Skeletal muscle tissue (tissue), 4 donors: Measurements from ENCODE around the gene CIAO3. TPM values are rescaled to one million over a fixed set of nuclear protein-coding genes. Genes with fewer than 3 reads are reported as not detected.

Source experiments
- H3K27ac ChIP-seq: one replicate; pipeline ENCODE4 v1.7.0; 2013; ENCODE audit warnings: mild to moderate bottlenecking, low read depth, low read length, inconsistent platforms
- H3K27me3 ChIP-seq, 3 donors: one replicate each; pipeline ENCODE4 v1.7.0; 2013; ENCODE audit warnings: low read length in 3 of 3; ENCODE audit not compliant: control insufficient read depth in 3 of 3, insufficient read depth in 3 of 3
- H3K36me3 ChIP-seq, 3 donors: one replicate each; pipeline ENCODE4 v1.7.0; 2013; ENCODE audit warnings: low read length in 3 of 3; ENCODE audit not compliant: control insufficient read depth in 3 of 3, insufficient read depth in 3 of 3
- H3K4me1 ChIP-seq, 3 donors: one replicate each; pipeline ENCODE4 v1.7.0; 2013; ENCODE audit warnings: low read length in 3 of 3, mild to moderate bottlenecking in 3 of 3; ENCODE audit not compliant: control insufficient read depth in 3 of 3, insufficient read depth in 3 of 3
- H3K4me3 ChIP-seq, 3 donors: one replicate each; pipeline ENCODE4 v1.7.0; 2013; ENCODE audit warnings: low read length in 3 of 3
- H3K9ac ChIP-seq, 3 donors: one replicate each; pipeline ENCODE4 v1.7.0; 2013; ENCODE audit warnings: low read length in 3 of 3, mild to moderate bottlenecking in 3 of 3, moderate library complexity in 2 of 3, low read depth in 1 of 3
- H3K9me3 ChIP-seq, 3 donors: one replicate each; pipeline ENCODE4 v1.7.0; 2013; ENCODE audit warnings: low read length in 3 of 3; ENCODE audit not compliant: control insufficient read depth in 3 of 3
- total RNA-seq: library from RNA; depleted of rRNA; stranded (reverse); fragments of >200 nt; gene quantifications from one replicate; pipeline ENCODE4 v1.2.3, GENCODE V29; 2014
- donor health status: Osteomylitis.

CIAO3 gene
- total RNA-seq, 1 donor from 2014 or later = 43.3 TPM

DNA sequence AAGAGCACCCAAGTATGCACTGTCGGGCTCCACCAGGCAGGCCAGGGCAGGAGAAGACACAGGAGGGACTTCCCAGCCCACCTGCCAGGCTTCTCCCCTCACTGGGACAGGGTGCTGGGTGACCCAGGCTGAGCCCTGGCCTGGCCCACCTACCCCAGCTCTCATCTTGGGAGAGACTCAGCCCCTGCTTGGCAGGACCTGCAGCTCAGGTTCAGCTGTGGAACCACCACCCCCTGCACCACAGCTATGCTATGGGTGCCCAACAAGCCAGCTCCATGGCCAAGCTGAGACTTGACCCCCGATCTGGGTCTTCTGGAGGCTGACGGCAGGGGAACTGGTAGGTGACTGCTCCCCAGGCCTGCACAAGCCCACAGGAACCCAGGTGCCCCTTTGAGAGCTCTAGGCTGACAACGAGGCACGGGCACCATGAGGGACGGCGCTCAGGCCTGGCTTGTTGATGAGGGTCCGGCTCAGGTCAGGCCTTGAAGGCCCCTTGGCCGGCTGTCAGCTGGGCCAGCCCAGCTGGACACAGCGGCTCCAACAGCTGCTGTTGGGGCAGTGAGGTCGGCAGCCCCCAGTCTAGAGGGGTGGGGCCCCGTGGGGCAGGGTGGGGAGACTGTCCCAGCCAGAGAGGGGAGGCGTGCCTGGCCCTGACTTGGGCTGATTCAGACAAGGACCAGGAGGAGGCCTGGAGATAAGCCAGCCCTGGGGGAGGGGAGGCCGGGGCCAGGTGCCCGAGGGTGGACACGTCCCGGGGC lies 42.8 kb upstream of the CIAO3 start:
- H3K36me3 ChIP-seq = peaks cover 5 to 6% (median 6%) of the 10 kb centered on the region in 3 donors
- no peaks in the 10 kb centered on the region for H3K9me3 ChIP-seq
- H3K27me3 ChIP-seq = peaks cover 49 to 58% (median 53%) of the 10 kb centered on the region in 3 donors
- no peak overlapping the region for H3K4me3 ChIP-seq
- no peak overlapping the region for H3K27ac ChIP-seq
- H3K9ac ChIP-seq = no peak overlapping the region
- peaks cover 8 to 14% (median 11%) of the 10 kb centered on the region in 3 donors for H3K4me1 ChIP-seq

DNA sequence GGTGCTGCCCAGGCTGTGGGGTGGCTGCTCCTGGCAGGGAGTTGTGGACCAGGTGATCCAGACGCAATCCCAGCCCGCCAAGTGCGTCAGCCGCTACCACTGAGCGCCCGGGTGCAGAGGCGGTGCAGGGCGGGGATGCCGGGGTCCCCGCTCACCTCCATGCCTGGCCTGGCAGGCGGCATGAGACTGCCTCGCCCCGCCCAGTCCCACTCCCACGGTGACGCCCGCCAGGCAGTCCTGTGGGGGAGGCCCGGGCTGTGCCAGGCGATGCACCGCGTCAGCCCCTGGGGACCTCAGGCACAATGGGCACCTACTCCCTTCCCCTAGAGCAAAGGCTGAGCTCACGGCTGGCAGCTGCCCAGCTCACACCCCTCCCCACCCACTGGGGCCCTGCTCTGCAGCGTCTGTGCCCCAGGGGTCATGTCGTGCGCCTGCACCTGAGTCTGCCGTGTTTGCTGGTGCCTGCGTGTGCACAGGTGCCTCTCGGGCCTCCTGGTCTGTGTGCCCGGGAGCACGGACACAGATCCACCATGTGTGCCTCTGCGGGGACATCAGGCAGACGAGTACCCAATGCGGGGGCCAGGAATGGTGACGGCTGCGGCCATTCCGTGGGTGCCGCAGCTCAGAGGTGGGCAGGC lies 42.1 kb upstream of the CIAO3 start:
- Histone ChIP-seq H3K27ac (no peak overlapping the region), H3K4me3 (no peak overlapping the region), H3K9me3 (no peaks in the 10 kb centered on the region), H3K9ac (no peak overlapping the region), H3K4me1 (peaks cover 8 to 13% (median 11%) of the 10 kb centered on the region in 3 donors), H3K36me3 (peaks cover 5 to 6% (median 6%) of the 10 kb centered on the region in 3 donors), H3K27me3 (peaks cover 55 to 65% (median 59%) of the 10 kb centered on the region in 3 donors)

DNA sequence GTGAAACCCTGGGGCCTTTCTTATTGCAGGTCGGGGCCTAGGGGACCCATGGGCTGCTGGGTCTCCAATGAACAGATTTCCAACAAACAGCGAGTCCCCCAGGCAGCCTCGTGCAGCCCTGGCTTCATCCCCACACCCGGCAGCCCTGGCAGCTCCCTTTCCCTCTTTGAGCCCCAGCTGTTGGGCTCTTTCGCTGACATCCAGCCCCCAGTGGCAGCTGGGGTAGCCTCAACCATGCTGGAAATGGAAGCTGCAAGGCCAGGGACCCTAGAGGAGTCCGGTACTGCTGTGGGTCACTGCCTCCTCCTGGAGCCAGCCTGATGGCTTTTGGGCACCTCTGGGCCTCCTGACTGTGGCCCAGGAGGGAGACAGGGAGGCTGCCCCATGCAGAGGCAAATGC lies 41.5 kb upstream of the CIAO3 start:
- no peak overlapping the region for H3K27ac ChIP-seq
- peaks cover 5 to 6% (median 6%) of the 10 kb centered on the region in 3 donors for H3K36me3 ChIP-seq
- no peak overlapping the region for H3K4me3 ChIP-seq
- no peak overlapping the region for H3K9ac ChIP-seq
- peaks cover 2 to 6% (median 6%) of the 10 kb centered on the region in 3 donors for H3K4me1 ChIP-seq
- H3K27me3 ChIP-seq = peaks cover 58 to 66% (median 59%) of the 10 kb centered on the region in 3 donors
- H3K9me3 ChIP-seq = no peaks in the 10 kb centered on the region

DNA sequence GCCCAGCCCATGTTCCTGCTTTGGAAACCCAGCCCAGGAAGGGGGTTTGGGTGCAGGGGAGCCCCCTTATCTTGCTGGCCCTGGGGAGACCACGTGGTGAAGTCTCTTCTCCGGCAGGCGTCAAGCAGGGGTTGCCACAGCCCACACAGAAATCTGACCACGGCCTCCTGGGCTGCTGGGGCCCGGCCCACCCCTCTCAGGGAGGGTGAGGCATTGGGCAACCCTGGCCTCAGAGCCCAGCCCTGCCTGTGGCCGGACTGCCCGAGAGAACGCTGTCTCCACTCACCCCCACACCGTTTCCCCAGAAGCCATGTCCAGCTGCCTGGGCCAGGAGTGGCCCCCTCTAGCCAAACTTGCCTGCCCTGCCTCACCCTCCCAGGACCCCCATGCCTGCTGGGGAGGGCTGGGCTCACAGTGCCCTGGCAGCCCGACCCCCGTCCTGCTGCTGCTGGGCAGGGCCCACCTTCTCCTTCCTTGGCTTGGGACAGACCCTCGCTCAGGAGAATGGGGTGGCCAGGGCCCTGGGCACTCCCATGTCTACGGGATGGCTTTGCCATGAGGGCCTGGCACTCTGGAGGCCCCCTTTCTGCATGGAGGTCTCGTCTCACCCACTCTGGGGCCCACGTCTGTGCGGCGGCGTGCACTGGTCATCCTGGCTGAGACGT lies 40.7 kb upstream of the CIAO3 start:
- no peak overlapping the region for H3K9ac ChIP-seq
- H3K27me3 ChIP-seq = peaks cover 58 to 66% (median 59%) of the 10 kb centered on the region in 3 donors
- H3K27ac ChIP-seq = no peak overlapping the region
- peaks cover 1 to 4% (median 4%) of the 10 kb centered on the region in 3 donors for H3K36me3 ChIP-seq
- H3K9me3 ChIP-seq = no peaks in the 10 kb centered on the region
- H3K4me1 ChIP-seq = peaks cover 0 to 2% (median 2%) of the 10 kb centered on the region in 3 donors
- no peak overlapping the region for H3K4me3 ChIP-seq

DNA sequence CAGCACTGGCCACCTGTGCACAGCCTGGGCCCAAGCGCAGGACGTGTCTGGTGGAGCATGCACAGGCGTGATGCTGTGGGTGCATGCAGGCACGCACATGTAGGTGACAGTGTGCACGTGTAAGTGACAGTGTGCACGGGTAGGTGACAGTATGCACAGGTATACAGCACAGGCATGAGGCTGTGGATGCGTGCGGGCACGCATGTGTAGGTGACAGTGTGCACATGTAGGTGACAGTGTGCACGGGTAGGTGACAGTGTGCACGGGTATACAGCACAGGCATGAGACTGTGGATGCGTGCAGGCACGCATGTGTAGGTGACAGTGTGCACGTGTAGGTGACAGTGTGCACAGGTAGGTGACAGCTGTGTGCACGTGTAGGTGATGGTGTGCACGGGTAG lies 39.5 kb upstream of the CIAO3 start:
- peaks cover 0 to 2% (median 2%) of the 10 kb centered on the region in 3 donors for H3K4me1 ChIP-seq
- H3K27me3 ChIP-seq = peaks cover 59 to 66% (median 62%) of the 10 kb centered on the region in 3 donors
- H3K9me3 ChIP-seq = no peaks in the 10 kb centered on the region
- no peak overlapping the region for H3K9ac ChIP-seq
- H3K36me3 ChIP-seq = no peaks in the 10 kb centered on the region
- no peak overlapping the region for H3K27ac ChIP-seq
- H3K4me3 ChIP-seq = no peak overlapping the region

DNA sequence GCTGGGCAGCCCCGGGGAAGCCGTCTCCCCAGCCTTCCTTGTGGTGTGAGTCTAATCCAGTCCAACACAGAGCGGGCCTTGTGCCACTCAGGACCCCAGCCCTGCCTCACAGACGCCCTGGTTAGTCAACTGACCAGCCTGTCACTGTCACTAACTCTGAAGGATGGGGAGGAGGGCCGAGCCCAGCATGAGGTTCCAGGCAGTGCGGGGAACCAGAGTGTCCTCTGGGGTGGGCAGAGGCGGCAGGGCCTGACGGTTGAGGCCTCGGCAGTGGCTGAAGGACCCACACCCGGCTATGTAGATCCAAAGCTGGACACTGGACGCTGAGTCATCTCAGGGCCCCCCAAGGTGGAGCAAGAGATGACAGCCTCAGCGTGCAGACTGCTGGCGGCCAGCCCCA lies 38.8 kb upstream of the CIAO3 start:
- Histone ChIP-seq H3K9me3 (no peaks in the 10 kb centered on the region), H3K4me3 (no peak overlapping the region), H3K36me3 (no peaks in the 10 kb centered on the region), H3K4me1 (peaks cover 0 to 2% (median 2%) of the 10 kb centered on the region in 3 donors), H3K9ac (no peak overlapping the region), H3K27me3 (peaks cover 59 to 66% (median 62%) of the 10 kb centered on the region in 3 donors), H3K27ac (no peak overlapping the region)

DNA sequence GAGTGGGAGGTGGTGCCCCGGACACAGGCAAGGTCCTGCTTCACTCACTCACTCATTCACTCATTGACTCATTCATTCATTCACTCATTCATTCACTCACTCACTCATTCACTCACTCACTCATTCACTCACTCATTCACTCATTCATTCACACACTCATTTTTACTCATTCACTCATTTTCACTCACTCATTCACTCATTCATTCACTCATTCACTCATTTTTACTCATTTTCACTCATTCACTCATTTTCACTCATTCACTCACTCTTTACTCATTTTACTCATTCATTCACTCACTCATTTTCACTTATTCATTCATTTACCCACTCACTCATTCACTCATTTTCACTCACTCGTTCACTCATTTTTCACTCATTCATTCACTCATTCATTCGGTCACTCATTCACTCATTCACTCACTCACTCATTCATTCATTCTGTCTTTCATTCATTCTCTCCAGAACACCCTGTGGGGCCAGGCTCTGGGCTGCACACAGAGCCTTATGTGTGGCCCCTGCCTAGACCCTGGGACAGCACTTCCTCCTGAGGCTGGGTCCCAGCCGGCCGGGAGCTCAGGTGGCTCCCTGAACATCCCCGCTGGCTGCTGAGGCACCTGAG lies 38.2 kb upstream of the CIAO3 start:
- H3K36me3 ChIP-seq = no peaks in the 10 kb centered on the region
- H3K4me3 ChIP-seq = no peak overlapping the region
- no peaks in the 10 kb centered on the region for H3K9me3 ChIP-seq
- H3K9ac ChIP-seq = no peak overlapping the region
- peaks cover 0 to 2% (median 2%) of the 10 kb centered on the region in 3 donors for H3K4me1 ChIP-seq
- no peak overlapping the region for H3K27ac ChIP-seq
- peaks cover 59 to 62% (median 61%) of the 10 kb centered on the region in 3 donors for H3K27me3 ChIP-seq

DNA sequence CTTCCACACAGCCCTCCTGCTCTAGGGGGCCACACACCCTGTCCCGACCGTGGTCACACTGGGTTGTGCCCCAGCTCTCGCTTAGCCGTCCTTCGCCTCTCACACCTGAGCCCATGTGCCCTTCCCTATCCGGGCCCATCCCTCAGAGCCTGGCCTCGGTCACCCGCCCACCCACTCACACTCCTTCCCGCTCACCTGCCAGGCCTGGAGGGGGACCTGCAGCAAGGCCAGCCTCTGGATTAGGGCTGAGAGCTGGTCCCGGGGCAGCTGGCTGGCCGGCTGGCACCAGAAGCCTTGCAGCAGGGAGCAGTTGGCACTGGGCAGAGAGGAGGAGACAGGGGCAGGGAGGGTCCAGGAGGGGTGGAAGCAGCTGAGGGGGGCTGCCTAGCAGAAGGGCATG lies 37.6 kb upstream of the CIAO3 start:
- no peak overlapping the region for H3K27ac ChIP-seq
- H3K9ac ChIP-seq = no peak overlapping the region
- no peaks in the 10 kb centered on the region for H3K36me3 ChIP-seq
- H3K27me3 ChIP-seq = peaks cover 56 to 58% (median 56%) of the 10 kb centered on the region in 3 donors
- no peak overlapping the region for H3K4me3 ChIP-seq
- peaks cover 0 to under 1% (median under 1%) of the 10 kb centered on the region in 3 donors for H3K4me1 ChIP-seq
- no peaks in the 10 kb centered on the region for H3K9me3 ChIP-seq

DNA sequence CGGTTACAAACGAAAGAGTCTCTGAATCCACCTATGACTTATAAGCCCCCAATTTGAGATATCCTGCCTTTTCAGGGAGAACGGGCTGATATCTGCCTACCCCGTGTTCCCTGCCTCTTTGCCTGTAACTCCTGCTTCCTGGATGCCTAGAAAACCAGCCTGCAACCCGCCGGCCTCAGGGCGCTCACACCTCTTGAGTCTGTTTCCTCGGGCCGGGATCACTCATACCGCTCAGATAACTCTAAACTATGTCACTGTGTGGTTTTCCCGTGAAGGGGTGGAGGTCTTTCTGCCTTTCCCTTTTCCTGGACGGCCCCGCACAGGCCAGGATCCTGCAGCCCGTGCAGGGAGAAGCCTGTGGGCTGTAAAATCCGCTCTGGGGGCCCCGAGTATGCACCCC lies 37.0 kb upstream of the CIAO3 start:
- Histone ChIP-seq H3K4me3 (no peak overlapping the region), H3K27me3 (peaks cover 50 to 53% (median 51%) of the 10 kb centered on the region in 3 donors), H3K36me3 (no peaks in the 10 kb centered on the region), H3K27ac (no peak overlapping the region), H3K9me3 (no peaks in the 10 kb centered on the region), H3K9ac (no peak overlapping the region), H3K4me1 (no peaks in the 10 kb centered on the region)
